ENCODE measurements around the gene ZBTB32. TPM values are rescaled to one million over a fixed set of nuclear protein-coding genes. Genes with fewer than 3 reads are reported as not detected.

ZBTB32 gene
- total RNA-seq, 1 experiment from 2014 or later, result not detected

GRCh38 chr19:35724560-35724959 is 20.2 kb downstream of the ZBTB32 start:
- POLR2A ChIA-PET, result interaction anchor here (0.5 kb wide), 1 partner anchor 786 kb away, joined by 5 read pairs; no protein-coding TSS in a partner anchor
- H3K4me3 ChIP-seq (ENCODE audit: low read depth in 2 of 2, low read length in 2 of 2), result no peak overlapping the region
- peaks cover 30% of the 10 kb centered on the region for H3K36me3 ChIP-seq (ENCODE audit: control insufficient read depth, insufficient read depth, low read length)
- no TSS peak for BruUV-seq (replicated peaks)
- H3K9me3 ChIP-seq (ENCODE audit: control insufficient read depth, insufficient read depth, low read depth, low read length), result no peaks in the 10 kb centered on the region
- in situ Hi-C loops (cut with HindIII; ENCODE audit: low pct_unique_long_range_greater_than_20kb, low sequenced_read_pairs) (no loop called here), intact Hi-C loops (cut with micrococcal nuclease; ENCODE audit: unreplicated experiment) (no loop called here)
- no peak for DNase-seq (ENCODE audit: low read depth, low spot score)
- H3K27ac ChIP-seq (ENCODE audit: low read length), result no peak overlapping the region
- no peaks in the 10 kb centered on the region for H3K27me3 ChIP-seq (ENCODE audit: control insufficient read depth, insufficient read depth, low read length)
- no peak for TF ChIP-seq REST (IDR thresholded peaks at IDR 0.05; ENCODE audit: insufficient read depth in 1 of 2, low read depth in 2 of 2, low read length in 1 of 2)
- no peak for ATAC-seq
- H3K4me1 ChIP-seq (ENCODE audit: control insufficient read depth, insufficient read depth, low read length), result peaks cover under 1% of the 10 kb centered on the region; the same call in 1 of the 2 replicates
- CTCF ChIA-PET, result no interaction called here

- in situ Hi-C loops (cut with HindIII; ENCODE audit: low pct_unique_long_range_greater_than_20kb, low sequenced_read_pairs), result no loop called here
- peaks cover 30% of the 10 kb centered on the region for H3K36me3 ChIP-seq (ENCODE audit: control insufficient read depth, insufficient read depth, low read length)
- ATAC-seq, result no peak
- H3K9me3 ChIP-seq (ENCODE audit: control insufficient read depth, insufficient read depth, low read depth, low read length), result no peaks in the 10 kb centered on the region
- no peaks in the 10 kb centered on the region for H3K4me1 ChIP-seq (ENCODE audit: control insufficient read depth, insufficient read depth, low read length)
- no TSS peak for BruUV-seq (replicated peaks)
- POLR2A ChIA-PET, result interaction anchor here (0.5 kb wide), 1 partner anchor 787 kb away, joined by 5 read pairs; no protein-coding TSS in a partner anchor
- H3K27me3 ChIP-seq (ENCODE audit: control insufficient read depth, insufficient read depth, low read length), result no peaks in the 10 kb centered on the region
- no peak for DNase-seq (ENCODE audit: low read depth, low spot score)
- H3K27ac ChIP-seq (ENCODE audit: low read length), result no peak overlapping the region
- TF ChIP-seq POLR2AphosphoS5 (IDR thresholded peaks at IDR 0.05; ENCODE audit: low read depth, low read length) (no peak), SIN3A (IDR thresholded peaks at IDR 0.05; ENCODE audit: borderline replicate concordance, insufficient read depth, low read depth, low read length) (no peak), TCF7L2 (IDR thresholded peaks at IDR 0.05; ENCODE audit: low read depth, low read length) (no peak), CTCF (IDR thresholded peaks at IDR 0.05) (no peak), REST (IDR thresholded peaks at IDR 0.05; ENCODE audit: insufficient read depth in 1 of 2, low read depth in 2 of 2, low read length in 1 of 2) (no peak)
- intact Hi-C loops (cut with micrococcal nuclease; ENCODE audit: unreplicated experiment), result no loop called here
- no peak overlapping the region for H3K4me3 ChIP-seq (ENCODE audit: low read depth in 2 of 2, low read length in 2 of 2)
- CTCF ChIA-PET, result no interaction called here
Observed at GRCh38 chr19:35725216-35725861, 21.0 kb downstream of the ZBTB32 start.
